Measurements from ENCODE around the gene SCAPER. TPM values are rescaled to one million over a fixed set of nuclear protein-coding genes. Genes with fewer than 3 reads are reported as not detected.
"Not testable (repeated sequence)": the region's sequence is repeated elsewhere in the genome, so short reads cannot be mapped to it uniquely, and the experiment has no call there.

SCAPER gene
- polyA plus RNA-seq, 4 donors, result 8.1 to 25.9 (median 14.0) TPM

DNA sequence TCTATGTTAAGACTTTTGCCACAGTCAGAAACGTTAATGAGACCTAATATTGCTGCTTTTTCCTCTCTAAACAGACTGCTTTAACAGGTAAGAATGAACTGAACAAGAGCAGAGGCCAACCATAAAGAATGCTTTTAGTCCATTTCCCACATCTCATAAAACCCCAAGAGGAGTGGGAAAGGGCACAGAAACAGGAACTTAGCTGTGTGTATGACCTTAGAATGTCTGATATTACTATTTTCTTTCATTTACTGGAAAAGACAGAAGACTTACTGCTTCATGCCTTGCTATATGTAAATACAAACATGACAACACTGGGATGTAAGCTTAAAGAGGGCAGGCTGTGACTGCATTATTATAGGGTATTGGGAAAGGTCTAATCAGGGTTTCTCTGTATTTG, 453.6 kb downstream of the SCAPER start:
- FAIRE-seq, result no peak
- no peak for DNase-seq

DNA sequence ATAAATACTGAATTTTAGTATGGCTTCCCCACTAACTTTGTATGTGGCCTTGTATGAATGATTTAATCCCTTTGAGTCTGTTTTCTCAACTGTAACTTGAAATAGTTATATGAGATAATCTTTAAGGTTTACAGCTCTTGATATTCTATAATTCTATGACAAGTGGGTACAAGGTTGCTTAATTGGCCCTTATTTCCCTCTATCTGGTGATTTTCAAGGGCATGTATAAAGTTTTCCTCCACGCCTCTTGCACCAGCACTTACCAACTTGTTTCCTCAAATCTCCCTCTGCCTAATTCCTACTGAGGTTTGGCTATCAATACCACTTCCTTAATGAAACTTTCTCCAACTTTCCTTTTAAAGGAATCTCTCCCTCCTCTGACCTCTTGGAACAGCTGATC, 455.7 kb downstream of the SCAPER start:
- peaks cover 0 to 3% (median 0%) of the 10 kb centered on the region in 3 donors for H3K36me3 ChIP-seq (ENCODE audit: control insufficient read depth in 3 of 3, insufficient read depth in 2 of 3, low read depth in 1 of 3, low read length in 3 of 3)
- DNase-seq (peak in 1 of 2 donors; percentile 3), FAIRE-seq (no peak)
- H3K9me3 ChIP-seq (ENCODE audit: control insufficient read depth in 2 of 2, insufficient read depth in 1 of 2, low read depth in 1 of 2, low read length in 1 of 2), result peaks cover 0 to 2% of the 10 kb centered on the region in 2 donors
- H3K4me1 ChIP-seq (ENCODE audit: control insufficient read depth in 3 of 3, insufficient read depth in 2 of 3, low read depth in 1 of 3, low read length in 2 of 3), result peaks cover 0 to 6% (median 0%) of the 10 kb centered on the region in 3 donors
- no peak overlapping the region for H3K27ac ChIP-seq (ENCODE audit: low read depth in 1 of 3, low read length in 2 of 3)
- 66 to 77% (median 67%) methylated on average over 1 of the region's 1 CpG for WGBS, 3 donors
- no peaks in the 10 kb centered on the region for H3K27me3 ChIP-seq (ENCODE audit: control insufficient read depth in 3 of 3, insufficient read depth in 3 of 3, low read length in 3 of 3)
- no peak overlapping the region for H3K4me3 ChIP-seq (ENCODE audit: low read depth in 1 of 3, low read length in 3 of 3)

More for the DNA sequence above, 453.6 kb downstream of the SCAPER start:
- no peaks in the 10 kb centered on the region for H3K27me3 ChIP-seq (ENCODE audit: control insufficient read depth in 3 of 3, insufficient read depth in 3 of 3, low read length in 3 of 3)
- H3K27ac ChIP-seq (ENCODE audit: low read depth in 1 of 3, low read length in 2 of 3), result no peak overlapping the region
- H3K4me1 ChIP-seq (ENCODE audit: control insufficient read depth in 3 of 3, insufficient read depth in 2 of 3, low read depth in 1 of 3, low read length in 2 of 3), result peaks cover 0 to 6% (median 0%) of the 10 kb centered on the region in 3 donors
- no peaks in the 10 kb centered on the region for H3K9me3 ChIP-seq (ENCODE audit: control insufficient read depth in 2 of 2, insufficient read depth in 1 of 2, low read depth in 1 of 2, low read length in 1 of 2)
- 56 to 79% (median 58%) methylated on average over 1 of the region's 1 CpG for WGBS, 3 donors
- H3K36me3 ChIP-seq (ENCODE audit: control insufficient read depth in 3 of 3, insufficient read depth in 2 of 3, low read depth in 1 of 3, low read length in 3 of 3), result no peaks in the 10 kb centered on the region
- no peak overlapping the region for H3K4me3 ChIP-seq (ENCODE audit: low read depth in 1 of 3, low read length in 3 of 3)

DNA sequence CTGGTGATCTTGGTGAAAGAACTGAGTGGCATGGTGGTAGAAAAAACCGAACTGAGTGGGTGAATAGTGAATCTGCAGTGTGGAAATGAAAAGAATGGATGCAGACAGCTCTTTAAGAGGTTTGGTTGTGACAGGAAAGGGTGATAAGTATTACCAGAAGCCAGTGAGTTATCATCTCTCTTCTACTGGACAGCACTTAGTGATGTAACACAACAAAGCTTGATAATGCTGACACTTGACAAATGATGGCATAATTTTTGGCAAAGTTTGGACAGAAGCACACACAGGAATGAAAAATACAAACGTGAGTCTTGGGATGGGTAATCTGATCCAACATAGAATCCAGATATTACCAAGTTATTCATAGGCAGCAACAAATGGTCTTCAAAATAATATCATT, 456.4 kb downstream of the SCAPER start:
- Histone ChIP-seq H3K36me3 (ENCODE audit: control insufficient read depth in 3 of 3, insufficient read depth in 2 of 3, low read depth in 1 of 3, low read length in 3 of 3) (peaks cover 0 to 3% (median 0%) of the 10 kb centered on the region in 3 donors), H3K9me3 (ENCODE audit: control insufficient read depth in 2 of 2, insufficient read depth in 1 of 2, low read depth in 1 of 2, low read length in 1 of 2) (peaks cover 0 to 2% of the 10 kb centered on the region in 2 donors), H3K27me3 (ENCODE audit: control insufficient read depth in 3 of 3, insufficient read depth in 3 of 3, low read length in 3 of 3) (no peaks in the 10 kb centered on the region), H3K4me1 (ENCODE audit: control insufficient read depth in 3 of 3, insufficient read depth in 2 of 3, low read depth in 1 of 3, low read length in 2 of 3) (peaks cover 0 to 6% (median 0%) of the 10 kb centered on the region in 3 donors), H3K4me3 (ENCODE audit: low read depth in 1 of 3, low read length in 3 of 3) (no peak overlapping the region), H3K27ac (ENCODE audit: low read depth in 1 of 3, low read length in 2 of 3) (no peak overlapping the region)
- 68 to 84% (median 79%) methylated on average over 2 of the region's 2 CpGs for WGBS, 3 donors
- FAIRE-seq (no peak), DNase-seq (no peak)

DNA sequence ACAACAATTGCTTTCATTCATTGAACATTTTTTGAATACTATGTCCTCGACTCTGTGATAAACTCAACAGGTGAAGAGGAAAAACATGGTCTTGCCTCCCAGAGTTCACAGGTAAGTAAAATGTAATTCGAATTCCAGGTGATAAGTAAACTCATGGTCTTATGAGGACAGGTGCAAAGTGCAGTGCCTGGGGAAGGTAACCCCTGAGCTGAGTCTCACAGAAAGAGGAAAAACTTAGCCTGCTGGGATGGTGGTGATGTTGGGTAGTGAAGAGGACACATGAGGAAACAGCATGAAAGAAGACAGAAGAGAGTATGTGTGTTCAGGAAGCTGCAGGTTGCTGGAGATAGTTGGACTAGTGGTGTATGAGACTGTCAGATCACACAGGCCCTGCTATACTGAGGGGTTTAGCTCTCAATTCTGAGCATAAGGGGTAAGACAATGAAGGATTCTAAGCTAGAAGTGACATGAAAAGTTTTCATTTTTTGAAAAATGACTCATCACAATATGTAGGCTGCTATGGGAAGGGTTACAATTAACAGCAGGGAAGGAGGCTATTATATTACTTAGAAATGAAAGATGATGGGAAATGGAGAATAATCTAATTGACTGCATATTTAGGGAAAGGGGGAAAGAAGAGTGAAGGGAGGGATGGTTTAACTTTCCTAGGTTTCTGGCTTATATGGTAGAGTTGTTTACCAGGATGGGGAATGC, 457.3 kb downstream of the SCAPER start:
- H3K4me3 ChIP-seq (ENCODE audit: low read depth in 1 of 3, low read length in 3 of 3), result no peak overlapping the region
- 18 to 66% (median 35%) methylated on average over 2 of the region's 2 CpGs for whole genome bisulfite sequencing, 3 donors
- H3K4me1 ChIP-seq (ENCODE audit: control insufficient read depth in 3 of 3, insufficient read depth in 2 of 3, low read depth in 1 of 3, low read length in 2 of 3), result peaks cover 0 to 6% (median 0%) of the 10 kb centered on the region in 3 donors
- no peak overlapping the region for H3K27ac ChIP-seq (ENCODE audit: low read depth in 1 of 3, low read length in 2 of 3)
- no peaks in the 10 kb centered on the region for H3K27me3 ChIP-seq (ENCODE audit: control insufficient read depth in 3 of 3, insufficient read depth in 3 of 3, low read length in 3 of 3)
- DNase-seq (peak; percentile 11 to 68), FAIRE-seq (no peak)
- peaks cover 0 to 2% of the 10 kb centered on the region in 2 donors for H3K9me3 ChIP-seq (ENCODE audit: control insufficient read depth in 2 of 2, insufficient read depth in 1 of 2, low read depth in 1 of 2, low read length in 1 of 2)
- peaks cover 0 to 3% (median 0%) of the 10 kb centered on the region in 3 donors for H3K36me3 ChIP-seq (ENCODE audit: control insufficient read depth in 3 of 3, insufficient read depth in 2 of 3, low read depth in 1 of 3, low read length in 3 of 3)

DNA sequence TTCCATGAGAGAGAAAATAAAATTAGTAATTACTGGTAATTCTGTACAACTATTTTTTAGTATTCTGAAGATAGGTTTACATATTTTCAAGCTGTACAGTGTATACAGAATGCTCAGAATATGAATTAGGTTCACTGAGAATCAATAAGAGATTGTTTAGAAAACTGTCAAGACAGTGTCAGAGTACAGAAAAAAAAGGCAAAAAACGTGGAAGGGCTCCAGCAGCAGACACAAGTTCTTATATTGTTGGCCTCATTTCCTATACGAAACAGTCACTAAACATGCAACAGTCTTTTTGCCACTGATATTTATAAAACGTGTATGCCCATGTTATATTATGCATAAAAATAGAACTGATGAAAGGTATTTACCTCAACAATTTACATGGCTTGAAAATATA, 464.7 kb downstream of the SCAPER start:
- Histone ChIP-seq H3K9me3 (ENCODE audit: control insufficient read depth in 2 of 2, insufficient read depth in 1 of 2, low read depth in 1 of 2, low read length in 1 of 2) (peaks cover 0 to 4% of the 10 kb centered on the region in 2 donors), H3K4me3 (ENCODE audit: low read depth in 1 of 3, low read length in 3 of 3) (no peak overlapping the region), H3K36me3 (ENCODE audit: control insufficient read depth in 3 of 3, insufficient read depth in 2 of 3, low read depth in 1 of 3, low read length in 3 of 3) (peaks cover 0 to 2% (median 0%) of the 10 kb centered on the region in 3 donors), H3K27ac (ENCODE audit: low read depth in 1 of 3, low read length in 2 of 3) (no peak overlapping the region), H3K27me3 (ENCODE audit: control insufficient read depth in 3 of 3, insufficient read depth in 3 of 3, low read length in 3 of 3) (no peaks in the 10 kb centered on the region), H3K4me1 (ENCODE audit: control insufficient read depth in 3 of 3, insufficient read depth in 2 of 3, low read depth in 1 of 3, low read length in 2 of 3) (no peaks in the 10 kb centered on the region)
- DNase-seq (no peak), FAIRE-seq (no peak)
- 55 to 90% (median 81%) methylated on average over 3 of the region's 3 CpGs for WGBS, 3 donors

DNA sequence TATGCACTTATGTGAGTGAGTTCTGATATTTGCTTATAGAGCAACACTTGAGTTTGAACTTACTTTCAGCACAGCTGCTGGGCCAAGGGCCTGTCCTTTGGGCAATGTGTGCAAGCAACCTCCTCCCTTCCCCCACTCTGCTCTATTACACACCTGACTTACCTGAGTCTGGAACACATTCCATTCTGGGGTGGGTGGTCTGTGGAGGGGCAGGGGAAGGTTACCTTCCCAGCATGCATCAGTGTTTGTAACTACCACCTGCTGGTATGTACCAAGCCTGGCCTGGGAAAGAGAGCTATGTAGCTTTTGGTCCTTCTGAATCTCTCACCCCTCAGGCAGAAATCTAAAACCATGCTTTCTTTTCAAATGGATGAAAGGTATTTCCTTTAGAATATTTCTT, 465.6 kb downstream of the SCAPER start:
- Histone ChIP-seq H3K27me3 (ENCODE audit: control insufficient read depth in 3 of 3, insufficient read depth in 3 of 3, low read length in 3 of 3) (no peaks in the 10 kb centered on the region), H3K36me3 (ENCODE audit: control insufficient read depth in 3 of 3, insufficient read depth in 2 of 3, low read depth in 1 of 3, low read length in 3 of 3) (no peaks in the 10 kb centered on the region), H3K9me3 (ENCODE audit: control insufficient read depth in 2 of 2, insufficient read depth in 1 of 2, low read depth in 1 of 2, low read length in 1 of 2) (peaks cover 0 to 2% of the 10 kb centered on the region in 2 donors), H3K27ac (ENCODE audit: low read depth in 1 of 3, low read length in 2 of 3) (no peak overlapping the region), H3K4me1 (ENCODE audit: control insufficient read depth in 3 of 3, insufficient read depth in 2 of 3, low read depth in 1 of 3, low read length in 2 of 3) (no peaks in the 10 kb centered on the region), H3K4me3 (ENCODE audit: low read depth in 1 of 3, low read length in 3 of 3) (no peak overlapping the region)
- peak in 1 of 2 donors; percentile 46 for DNase-seq
- FAIRE-seq, result no peak

DNA sequence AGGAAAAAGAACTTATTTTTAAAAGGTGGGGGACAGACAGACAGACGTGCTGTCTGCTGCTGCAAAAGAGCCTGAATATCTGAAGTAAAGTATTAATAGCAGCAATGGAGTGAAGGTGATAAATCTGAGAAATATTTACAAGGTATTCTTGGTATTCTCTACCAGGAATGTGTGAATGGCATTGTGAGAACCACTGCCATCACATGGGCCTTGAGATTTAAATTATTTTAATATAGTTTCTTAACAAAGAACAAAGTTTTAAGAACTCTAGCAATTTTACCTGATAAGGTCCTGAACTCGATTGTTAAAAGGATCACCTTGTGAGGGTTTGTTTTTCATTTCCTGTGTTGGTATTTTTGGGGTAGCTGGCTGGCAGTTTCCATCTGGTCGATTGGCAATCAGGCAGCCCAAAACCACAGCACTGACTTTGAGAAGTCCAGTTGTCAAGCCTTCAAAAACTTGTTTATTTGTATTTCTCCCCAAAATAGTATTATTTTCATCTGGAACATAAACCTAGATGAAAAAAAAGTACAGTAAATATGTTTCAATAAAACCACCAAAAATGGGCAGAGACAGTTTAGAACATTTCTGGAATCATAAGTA, 471.2 kb downstream of the SCAPER start:
- WGBS, 3 donors, result 34 to 48% (median 45%) methylated on average over 3 of the region's 3 CpGs
- Histone ChIP-seq H3K36me3 (ENCODE audit: control insufficient read depth in 3 of 3, insufficient read depth in 2 of 3, low read depth in 1 of 3, low read length in 3 of 3) (peaks cover 0 to 14% (median 4%) of the 10 kb centered on the region in 3 donors), H3K4me3 (ENCODE audit: low read depth in 1 of 3, low read length in 3 of 3) (no peak overlapping the region), H3K27me3 (ENCODE audit: control insufficient read depth in 3 of 3, insufficient read depth in 3 of 3, low read length in 3 of 3) (no peaks in the 10 kb centered on the region), H3K9me3 (ENCODE audit: control insufficient read depth in 2 of 2, insufficient read depth in 1 of 2, low read depth in 1 of 2, low read length in 1 of 2) (peaks cover 0 to 2% of the 10 kb centered on the region in 2 donors), H3K27ac (ENCODE audit: low read depth in 1 of 3, low read length in 2 of 3) (no peak overlapping the region), H3K4me1 (ENCODE audit: control insufficient read depth in 3 of 3, insufficient read depth in 2 of 3, low read depth in 1 of 3, low read length in 2 of 3) (no peaks in the 10 kb centered on the region)
- FAIRE-seq (no peak), DNase-seq (no peak)

DNA sequence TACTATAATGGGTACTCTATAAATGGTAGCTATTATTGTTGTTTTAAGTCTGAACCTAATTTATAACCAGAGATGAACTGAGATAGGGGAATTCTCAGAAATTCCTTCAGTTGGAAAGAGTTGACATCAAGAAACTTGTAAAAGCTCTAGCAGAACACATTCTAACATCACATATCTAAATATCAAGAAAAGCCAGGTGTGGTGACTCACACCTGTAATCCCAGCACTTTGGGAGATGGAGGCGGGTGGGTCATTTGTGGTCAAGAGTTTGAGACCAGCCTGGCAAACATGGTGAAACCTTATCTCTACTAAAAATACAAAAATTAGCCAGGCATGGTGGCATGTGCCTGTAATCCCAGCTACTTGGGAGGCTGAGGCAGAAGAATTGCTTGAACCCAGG, 472.1 kb downstream of the SCAPER start:
- FAIRE-seq, result not testable (repeated sequence)
- H3K36me3 ChIP-seq (ENCODE audit: control insufficient read depth in 3 of 3, insufficient read depth in 2 of 3, low read depth in 1 of 3, low read length in 3 of 3), result peaks cover 0 to 16% (median 6%) of the 10 kb centered on the region in 3 donors
- WGBS, 3 donors, result 98 to 100% (median 100%) methylated on average over 1 of the region's 1 CpG

More for the DNA sequence above, 472.1 kb downstream of the SCAPER start:
- H3K27ac ChIP-seq (ENCODE audit: low read depth in 1 of 3, low read length in 2 of 3); H3K9me3 ChIP-seq (ENCODE audit: control insufficient read depth in 2 of 2, insufficient read depth in 1 of 2, low read depth in 1 of 2, low read length in 1 of 2); H3K27me3 ChIP-seq (ENCODE audit: control insufficient read depth in 3 of 3, insufficient read depth in 3 of 3, low read length in 3 of 3); DNase-seq; H3K4me1 ChIP-seq (ENCODE audit: control insufficient read depth in 3 of 3, insufficient read depth in 2 of 3, low read depth in 1 of 3, low read length in 2 of 3); H3K4me3 ChIP-seq (ENCODE audit: low read depth in 1 of 3, low read length in 3 of 3): not testable (repeated sequence)

Measured in small intestine (tissue), 7 donors.